GM19193 (cell line): ENCODE data around the gene ZWILCH.

ENCODE experiments used
- POLR2A ChIP-seq: IDR thresholded peaks from 4 replicates; pipeline ENCODE4 v1.6.1; 2011; ENCODE audit not compliant: insufficient read depth, insufficient read length; ENCODE audit errors: extremely low read depth

ZWILCH gene

GRCh38 chr15:66515901-66516322 is 10.8 kb downstream of the ZWILCH start:
- no peak for TF ChIP-seq POLR2A

- no peak for TF ChIP-seq POLR2A
Measured at GRCh38 chr15:66523926-66524325, 18.8 kb downstream of the ZWILCH start.

DNA sequence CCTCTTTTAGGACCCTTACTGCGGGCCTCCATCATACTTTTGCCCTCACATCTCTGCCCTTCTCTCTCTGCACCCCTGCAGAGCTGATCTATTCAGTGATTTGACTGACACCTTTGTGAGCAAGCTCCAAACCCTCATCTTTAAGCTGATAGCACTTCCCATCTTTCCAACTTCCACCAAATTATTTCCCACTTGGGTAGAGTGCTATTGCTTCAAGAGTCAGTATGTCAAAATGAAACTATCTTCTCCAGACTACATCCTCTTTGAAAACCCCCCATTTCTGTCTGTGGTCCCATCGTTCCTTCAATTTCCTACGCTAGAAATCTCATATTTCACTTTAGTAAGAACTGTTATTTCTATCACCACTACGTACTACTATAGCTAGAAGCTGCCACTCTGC is 19.7 kb downstream of the ZWILCH start:
- TF ChIP-seq POLR2A = no peak

DNA sequence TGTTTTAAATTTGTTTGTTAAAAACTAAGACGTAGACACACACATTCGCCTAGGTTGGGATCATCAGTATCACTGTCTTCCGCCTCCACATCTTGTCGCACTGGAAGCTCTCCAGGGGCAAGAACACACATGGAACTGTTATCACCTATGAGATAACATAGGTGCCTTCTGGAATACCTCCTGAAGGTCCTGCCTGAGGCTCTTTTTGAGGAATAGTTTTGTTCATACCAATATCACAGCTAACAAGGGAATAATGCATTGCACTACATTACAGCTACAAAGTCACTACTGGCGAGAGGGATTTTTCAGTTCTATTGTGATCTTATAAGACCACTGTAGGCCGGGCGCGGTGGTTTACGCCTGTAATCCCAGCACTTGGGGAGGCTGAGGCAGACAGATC is 29.9 kb downstream of the ZWILCH start:
- TF ChIP-seq POLR2A = no peak

- TF ChIP-seq POLR2A = no peak
Measured at GRCh38 chr15:66542896-66543295, 37.8 kb downstream of the ZWILCH start.

DNA sequence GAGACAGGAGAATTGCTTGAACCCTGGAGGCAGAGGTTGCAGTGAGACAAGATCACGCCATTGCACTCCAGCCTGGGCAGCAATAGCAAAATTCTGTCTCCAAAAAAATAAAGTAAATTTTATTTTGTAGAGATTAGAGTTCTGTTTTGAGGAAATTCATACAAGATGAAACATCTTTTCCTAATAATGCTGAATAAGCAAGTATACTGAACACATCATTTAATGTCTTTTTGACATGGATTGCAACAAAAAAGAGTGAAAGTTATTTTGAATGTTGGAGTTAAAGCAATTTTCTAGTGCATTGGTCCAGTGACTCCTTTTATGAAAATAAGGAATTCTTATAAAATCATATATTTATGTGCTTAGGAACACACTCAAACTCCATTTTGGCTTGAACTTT is 40.1 kb downstream of the ZWILCH start:
- no peak for TF ChIP-seq POLR2A

DNA sequence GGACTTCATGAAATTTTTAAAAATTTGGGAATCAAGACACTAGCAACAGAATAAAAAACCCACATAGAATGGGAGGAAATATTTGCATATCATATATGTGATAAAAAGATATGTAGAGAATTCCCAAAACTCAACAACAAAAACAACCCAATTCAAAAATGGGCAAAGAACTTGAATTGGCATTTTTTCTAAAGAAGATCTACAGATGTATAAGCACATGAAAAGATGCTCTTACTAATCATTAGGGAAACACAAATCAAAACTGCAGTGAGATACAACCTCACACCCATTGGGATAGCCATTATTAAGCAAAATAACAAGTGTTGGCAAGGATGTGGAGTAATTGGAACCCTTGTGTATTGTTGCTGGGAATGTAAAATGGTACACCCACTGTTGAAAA is 50.6 kb downstream of the ZWILCH start:
- no peak for TF ChIP-seq POLR2A

DNA sequence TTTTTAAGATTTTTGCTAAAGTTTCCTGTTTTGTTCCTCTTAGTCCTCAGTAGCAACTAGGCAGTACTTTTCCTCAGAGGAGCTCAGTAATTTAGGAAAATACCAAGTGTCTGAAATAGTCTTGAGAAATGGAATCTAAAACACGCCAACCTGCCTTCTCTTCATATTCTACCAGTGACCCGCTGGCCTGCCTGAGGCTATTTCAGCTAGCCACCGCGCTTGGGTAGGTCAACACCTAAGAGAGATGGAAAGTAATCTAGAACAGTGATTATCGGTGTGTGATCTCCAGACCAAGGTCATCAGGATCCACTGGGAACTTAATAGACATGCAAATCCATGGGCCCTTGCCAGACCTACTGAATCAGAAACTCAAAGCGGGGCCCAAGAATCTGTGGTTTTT is 53.1 kb downstream of the ZWILCH start:
- no peak for TF ChIP-seq POLR2A

DNA sequence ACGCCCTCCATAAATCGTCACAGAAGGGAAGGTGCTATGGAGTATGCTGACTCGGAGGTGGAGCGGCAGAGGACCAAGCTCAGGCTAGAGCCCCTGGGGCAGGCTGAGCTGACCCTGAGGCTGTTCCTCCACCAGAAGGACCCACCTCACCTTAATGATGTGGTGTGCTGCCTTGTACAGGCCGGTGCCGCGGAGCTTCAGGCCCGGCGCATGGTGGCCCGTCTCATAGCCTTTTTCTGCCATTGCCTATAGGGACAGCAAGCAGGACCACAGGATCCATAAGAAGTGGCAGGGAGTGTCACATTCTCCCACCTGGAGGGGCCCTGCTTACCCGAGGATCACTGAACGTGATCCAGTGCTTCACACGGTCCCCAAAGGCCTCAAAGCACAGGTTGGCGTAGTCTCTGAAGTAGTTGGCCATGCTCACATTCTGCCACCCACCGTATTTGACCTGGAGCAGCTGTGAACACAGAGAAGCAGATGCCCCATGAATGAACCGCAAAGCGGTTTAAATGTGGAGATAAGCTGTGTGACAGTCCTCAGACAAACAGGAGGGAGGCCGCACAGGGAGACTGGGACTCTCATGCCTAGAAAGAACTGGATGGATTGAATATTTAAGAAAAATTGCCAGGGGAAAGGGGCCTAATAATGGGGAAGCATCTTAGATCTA is 55.9 kb downstream of the ZWILCH start:
- no peak for TF ChIP-seq POLR2A

DNA sequence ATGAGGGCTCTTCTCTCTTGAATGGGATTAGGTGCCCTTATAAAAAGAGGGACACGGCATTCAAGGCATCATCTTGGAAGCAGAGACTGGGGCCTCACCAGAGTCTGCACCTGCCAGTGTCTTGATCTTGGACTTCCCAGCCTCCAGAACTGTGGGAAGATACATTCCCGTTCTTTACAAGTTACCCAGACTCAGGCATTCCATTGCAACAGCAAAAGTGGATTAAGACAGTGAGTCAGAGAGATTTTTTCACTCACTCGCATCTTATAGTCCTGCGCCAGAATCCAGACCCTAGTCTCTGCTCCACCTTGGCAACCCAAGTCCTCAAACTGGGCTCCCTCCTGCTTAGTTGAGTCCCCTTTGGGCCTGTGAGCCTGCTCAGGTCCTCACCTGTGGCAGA is 58.0 kb downstream of the ZWILCH start:
- no peak for TF ChIP-seq POLR2A

DNA sequence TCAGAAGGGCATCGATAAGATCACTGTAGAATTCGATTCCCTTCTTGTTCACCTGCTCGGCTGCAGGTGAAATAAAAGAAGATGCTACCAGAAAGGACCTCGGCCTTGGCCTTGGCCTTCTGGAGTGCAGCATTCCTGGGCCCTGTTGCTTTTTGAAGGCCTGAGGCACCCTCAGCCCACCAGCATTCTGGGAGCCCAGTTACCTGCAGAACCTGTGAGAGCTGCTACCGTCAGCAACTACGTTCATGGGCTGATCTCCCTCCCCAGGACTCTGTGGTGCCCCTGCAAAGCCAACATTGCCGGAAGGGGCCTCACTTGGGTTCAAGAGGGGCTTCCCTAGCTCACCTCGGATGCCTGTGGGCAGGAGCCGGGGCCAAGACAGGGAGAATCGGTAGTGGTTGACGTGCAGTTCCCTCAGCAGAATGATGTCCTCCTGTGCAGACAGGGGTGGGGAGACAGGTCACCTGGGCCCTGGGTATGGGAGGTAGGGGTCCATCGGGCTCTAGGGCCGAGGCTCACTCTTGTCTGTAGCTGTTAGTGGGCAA is 58.5 kb downstream of the ZWILCH start:
- no peak for TF ChIP-seq POLR2A

GRCh38 chr15:66564136-66565041 is 59.3 kb downstream of the ZWILCH start:
- no peak for TF ChIP-seq POLR2A

DNA sequence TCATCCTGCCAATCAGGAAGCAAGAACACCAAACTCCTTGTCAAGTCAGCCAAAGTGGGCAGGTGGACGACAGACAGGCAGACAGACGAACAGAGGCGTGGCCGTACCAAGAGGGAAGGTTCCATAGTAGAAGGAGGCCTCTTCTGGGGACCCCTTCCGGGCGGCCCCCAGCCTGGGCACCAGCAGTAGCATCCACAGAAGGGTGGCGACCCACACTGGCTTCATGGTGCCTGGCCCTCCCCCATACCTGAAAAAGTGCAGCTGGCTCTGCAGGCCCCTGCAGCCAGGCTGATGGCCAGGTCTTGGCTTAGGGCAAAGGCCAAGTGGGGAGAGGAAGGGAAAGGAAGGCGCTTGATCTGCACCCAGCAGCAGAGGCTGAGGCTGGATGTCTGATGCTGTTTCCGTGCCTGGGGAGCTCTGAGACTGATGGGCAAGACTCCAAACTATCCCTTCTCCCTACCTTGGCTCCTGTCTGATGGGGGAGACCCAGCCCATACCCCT is 60.1 kb downstream of the ZWILCH start:
- no peak for TF ChIP-seq POLR2A

- TF ChIP-seq POLR2A = no peak
Measured at GRCh38 chr15:66565741-66566144, 60.6 kb downstream of the ZWILCH start, which contains the start of gene LCTL. Gene LCTL, minus strand, starts transcription at chr15:66565998. Its CDS starts 633 bp downstream, at chr15:66565365.

DNA sequence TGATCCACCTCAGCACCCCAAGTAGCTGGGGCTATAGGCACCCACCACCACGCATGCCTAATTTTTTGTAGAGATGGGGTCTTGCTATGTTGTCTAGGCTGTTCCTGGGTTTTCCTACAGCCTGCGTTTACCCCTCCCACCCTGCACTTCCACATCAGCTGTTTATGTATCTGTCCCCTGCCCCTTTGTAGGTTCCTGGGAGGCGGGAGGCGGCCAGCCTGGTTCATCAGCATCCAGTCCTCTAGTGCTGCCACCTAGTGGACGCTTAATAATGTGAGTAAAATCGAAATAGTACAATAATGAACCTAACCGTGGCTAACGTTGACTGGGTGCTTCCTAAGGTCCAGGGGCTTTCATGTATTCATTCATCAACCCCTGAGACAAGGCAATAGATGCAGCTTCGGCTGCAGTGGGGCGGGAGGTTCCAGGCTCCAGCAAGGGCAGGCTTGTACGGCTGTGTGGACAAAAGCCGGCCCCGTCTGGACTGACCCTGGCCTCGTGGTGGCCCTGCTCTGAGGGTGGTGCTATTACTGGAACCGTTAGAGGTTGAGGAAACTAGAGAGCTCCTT is 61.9 kb downstream of the ZWILCH start:
- no peak for TF ChIP-seq POLR2A
